ENCODE data around the gene TAF10. TPM values are rescaled to one million over a fixed set of nuclear protein-coding genes. Genes with fewer than 3 reads are reported as not detected.

TAF10 gene
- total RNA-seq, 3 donors from 2014 or later, result 84.0 to 135 (median 115) TPM

DNA sequence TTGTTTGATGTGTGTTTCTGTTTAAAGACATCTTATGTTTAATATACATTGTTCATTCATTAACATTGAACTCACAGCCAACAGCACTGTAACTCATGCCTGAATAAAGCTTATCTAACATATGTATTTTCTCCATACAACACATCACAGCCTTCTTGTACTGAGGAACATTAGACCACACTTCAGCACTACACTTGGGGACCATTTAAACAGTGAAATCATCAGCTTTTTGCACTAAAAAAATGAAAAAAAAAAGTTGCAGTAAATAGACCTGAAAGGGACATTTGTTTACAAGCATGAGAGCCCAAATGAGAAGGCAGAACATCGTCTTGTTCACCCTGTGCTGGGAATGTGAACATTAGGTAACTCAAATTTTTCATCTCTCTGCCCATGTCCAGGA, 22.5 kb upstream of the TAF10 start:
- ATAC-seq, result no peak
- intact Hi-C loops (cut with DNase I, micrococcal nuclease), result no loop called here

DNA sequence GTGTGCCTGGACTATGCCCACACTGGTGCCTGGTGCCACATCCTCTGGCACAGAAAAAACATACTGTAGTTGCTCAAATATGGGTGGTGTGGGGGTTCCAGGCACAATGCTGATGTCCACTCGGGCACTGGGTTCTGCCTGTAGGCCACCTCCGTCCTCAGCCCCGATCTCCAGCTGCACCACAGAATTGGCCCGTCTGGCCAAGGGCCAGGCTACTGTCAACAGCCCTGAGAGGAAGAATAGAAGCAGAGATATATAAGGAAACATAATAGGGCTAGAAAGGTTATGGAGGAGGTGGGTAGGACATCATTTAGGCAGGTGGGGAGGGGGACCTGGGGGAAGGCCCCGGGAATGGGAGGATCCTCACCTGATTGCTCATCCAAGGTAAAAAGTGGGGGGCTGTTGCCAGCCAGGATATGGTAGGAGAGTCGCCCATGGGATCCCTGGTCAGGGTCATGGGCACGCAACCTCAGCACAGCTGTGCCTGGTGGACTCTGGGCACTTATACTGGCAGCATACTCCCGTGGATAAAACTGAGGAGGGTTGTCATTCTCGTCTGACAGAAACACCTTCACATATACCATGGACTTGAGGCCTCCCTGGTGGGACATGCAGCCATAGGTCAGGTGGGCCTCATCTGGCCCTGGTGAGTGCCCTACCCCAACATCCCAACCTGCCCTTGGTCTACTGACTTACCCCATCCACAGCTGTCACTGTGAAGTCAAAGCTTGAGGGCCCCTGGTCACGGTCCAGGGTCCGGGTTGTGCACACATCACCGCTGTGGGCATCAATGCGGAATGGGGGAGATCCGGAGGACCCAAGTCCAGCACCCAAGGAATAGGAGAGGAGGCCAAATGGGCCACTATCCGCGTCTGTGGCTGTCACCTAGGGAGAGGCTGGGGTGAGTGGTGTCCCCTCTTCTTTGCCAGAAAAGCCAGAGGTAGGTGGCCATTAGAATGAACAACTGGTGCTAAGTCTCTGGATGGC, 21.7 kb upstream of the TAF10 start:
- no peaks in the 10 kb centered on the region for H3K36me3 ChIP-seq (ENCODE audit: low read depth)
- H3K4me1 ChIP-seq (ENCODE audit: low read depth), result peaks cover 13% of the 10 kb centered on the region
- DNase-seq (no peak), ATAC-seq (no peak)
- TF ChIP-seq, protein P1, sequence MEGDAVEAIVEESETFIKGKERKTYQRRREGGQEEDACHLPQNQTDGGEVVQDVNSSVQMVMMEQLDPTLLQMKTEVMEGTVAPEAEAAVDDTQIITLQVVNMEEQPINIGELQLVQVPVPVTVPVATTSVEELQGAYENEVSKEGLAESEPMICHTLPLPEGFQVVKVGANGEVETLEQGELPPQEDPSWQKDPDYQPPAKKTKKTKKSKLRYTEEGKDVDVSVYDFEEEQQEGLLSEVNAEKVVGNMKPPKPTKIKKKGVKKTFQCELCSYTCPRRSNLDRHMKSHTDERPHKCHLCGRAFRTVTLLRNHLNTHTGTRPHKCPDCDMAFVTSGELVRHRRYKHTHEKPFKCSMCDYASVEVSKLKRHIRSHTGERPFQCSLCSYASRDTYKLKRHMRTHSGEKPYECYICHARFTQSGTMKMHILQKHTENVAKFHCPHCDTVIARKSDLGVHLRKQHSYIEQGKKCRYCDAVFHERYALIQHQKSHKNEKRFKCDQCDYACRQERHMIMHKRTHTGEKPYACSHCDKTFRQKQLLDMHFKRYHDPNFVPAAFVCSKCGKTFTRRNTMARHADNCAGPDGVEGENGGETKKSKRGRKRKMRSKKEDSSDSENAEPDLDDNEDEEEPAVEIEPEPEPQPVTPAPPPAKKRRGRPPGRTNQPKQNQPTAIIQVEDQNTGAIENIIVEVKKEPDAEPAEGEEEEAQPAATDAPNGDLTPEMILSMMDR (IDR thresholded peaks at IDR 0.05), result no peak
- H3K9me3 ChIP-seq, result no peaks in the 10 kb centered on the region
- no peak overlapping the region for H3K4me3 ChIP-seq
- intact Hi-C loops (cut with DNase I, micrococcal nuclease), result no loop called here

More for the DNA sequence above, 22.5 kb upstream of the TAF10 start:
- DNase-seq, result no peak
- Histone ChIP-seq H3K4me1 (ENCODE audit: low read depth) (peaks cover 13% of the 10 kb centered on the region), H3K4me3 (no peak overlapping the region), H3K9me3 (no peaks in the 10 kb centered on the region), H3K36me3 (ENCODE audit: low read depth) (no peaks in the 10 kb centered on the region)
- TF ChIP-seq, protein P1 (IDR thresholded peaks at IDR 0.05), result no peak

DNA sequence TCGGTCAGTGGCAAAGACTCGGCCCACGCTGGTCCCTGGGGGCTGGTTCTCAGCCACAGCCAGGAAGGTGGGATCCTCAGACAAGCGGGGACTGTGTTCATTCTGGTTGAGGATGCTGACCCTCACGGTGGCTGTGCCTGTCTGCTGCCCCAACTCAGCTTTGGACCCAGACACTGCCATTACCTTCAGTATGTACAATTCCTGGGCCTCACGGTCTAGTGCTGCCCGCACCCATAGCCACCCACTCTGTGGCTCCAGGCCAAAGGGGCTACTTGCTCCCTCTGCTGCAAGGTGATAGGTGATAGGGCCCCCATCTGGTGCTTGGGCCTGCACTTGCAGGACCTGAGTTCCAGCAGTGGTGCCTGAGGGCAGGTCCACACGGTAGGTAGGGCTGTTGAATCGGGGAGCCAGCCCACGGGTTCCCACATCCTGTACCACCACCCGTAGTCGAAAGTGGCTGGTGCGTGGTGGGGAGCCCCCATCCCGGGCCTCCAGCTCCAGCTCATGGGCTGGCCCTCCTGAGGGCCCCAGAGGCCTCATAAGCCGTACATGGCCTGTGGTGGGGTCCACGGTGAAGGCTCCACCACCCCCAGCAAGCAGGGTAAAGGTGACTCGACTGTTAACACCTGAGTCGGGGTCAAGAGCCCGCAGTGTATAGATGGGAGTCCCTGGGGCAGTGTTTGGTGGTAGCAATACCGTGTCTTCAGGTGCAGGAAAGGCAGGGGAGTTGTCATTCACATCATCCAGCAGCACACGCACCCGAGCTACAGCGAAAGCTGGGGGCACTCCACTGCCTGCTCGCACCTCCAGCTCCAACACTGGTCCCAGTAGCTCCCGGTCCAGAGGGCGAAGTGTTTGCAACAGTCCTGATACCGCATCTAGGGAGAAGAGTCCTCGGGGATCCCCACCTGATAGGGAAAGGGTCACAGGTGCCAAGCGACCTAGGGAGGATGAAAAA, 20.4 kb upstream of the TAF10 start:
- TF ChIP-seq, protein P1 (IDR thresholded peaks at IDR 0.05), result no peak
- H3K4me3 ChIP-seq, result no peak overlapping the region
- DNase-seq, result peak in 1 of 3 donors; percentile 50
- no peak for ATAC-seq
- H3K36me3 ChIP-seq (ENCODE audit: low read depth), result no peaks in the 10 kb centered on the region
- intact Hi-C loops (cut with DNase I, micrococcal nuclease), result no loop called here
- H3K9me3 ChIP-seq, result no peaks in the 10 kb centered on the region
- peaks cover 13% of the 10 kb centered on the region for H3K4me1 ChIP-seq (ENCODE audit: low read depth)

DNA sequence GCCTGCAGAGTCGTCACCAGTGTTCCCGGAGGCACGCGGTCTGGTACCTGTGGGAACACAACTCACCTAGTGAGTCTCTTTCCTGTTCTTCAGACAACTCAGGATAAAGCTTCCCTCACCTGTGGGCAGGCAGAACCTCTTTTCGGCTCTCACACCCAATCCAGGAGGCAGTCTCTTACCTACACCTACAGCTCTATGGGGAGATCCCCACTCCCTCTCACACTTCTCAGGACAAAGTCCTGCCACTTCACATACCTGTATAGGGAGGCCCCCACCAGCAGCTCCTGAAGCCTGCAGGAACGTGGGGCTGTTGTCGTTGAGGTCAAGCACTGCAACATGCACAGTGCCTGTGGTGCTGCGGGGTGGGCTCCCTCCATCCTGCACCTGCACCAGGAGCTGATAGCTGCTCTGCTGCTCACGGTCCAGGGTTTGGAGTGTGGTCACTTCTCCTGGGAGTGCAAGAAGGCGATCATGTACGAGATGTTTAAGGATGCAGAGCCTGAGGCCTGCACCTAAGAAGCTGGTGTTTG, 19.4 kb upstream of the TAF10 start:
- Histone ChIP-seq H3K4me1 (ENCODE audit: low read depth) (peaks cover 13% of the 10 kb centered on the region), H3K36me3 (ENCODE audit: low read depth) (no peaks in the 10 kb centered on the region), H3K4me3 (no peak overlapping the region), H3K9me3 (no peaks in the 10 kb centered on the region)
- ATAC-seq (no peak), DNase-seq (no peak)
- intact Hi-C loops (cut with DNase I, micrococcal nuclease), result no loop called here
- TF ChIP-seq, protein P1 (IDR thresholded peaks at IDR 0.05), result no peak

DNA sequence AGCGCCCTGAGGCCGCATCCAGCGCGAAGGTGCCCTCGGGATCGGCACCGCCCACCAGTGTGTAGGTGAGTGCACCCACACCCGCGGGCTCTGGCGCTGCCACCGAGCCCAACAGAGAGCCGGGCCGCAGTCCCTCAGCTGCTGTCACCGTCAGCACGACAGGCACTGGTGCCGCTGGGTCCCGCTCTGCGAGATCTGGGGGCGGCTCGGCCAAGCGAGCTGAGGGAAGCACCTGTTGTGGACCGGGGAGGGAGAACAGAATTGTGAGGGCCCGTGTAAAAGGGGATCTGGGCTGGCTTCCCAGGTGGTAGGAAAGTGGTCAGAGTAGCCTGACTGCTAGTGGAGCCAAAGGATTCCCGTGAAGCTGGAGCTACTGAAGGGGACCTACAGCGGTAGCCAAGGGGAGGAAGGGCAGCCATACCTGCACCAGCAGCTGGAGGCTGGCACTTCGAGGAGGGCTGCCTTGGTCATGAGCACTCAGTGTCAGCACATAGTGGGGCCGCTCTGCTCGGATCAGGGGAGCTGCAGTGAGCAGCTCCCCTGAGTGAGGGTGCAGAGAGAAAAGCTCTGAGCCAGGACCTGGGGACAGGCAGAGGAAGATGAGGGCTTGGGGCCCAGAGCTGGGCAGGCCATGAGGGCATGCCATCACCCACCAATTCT, 18.7 kb upstream of the TAF10 start:
- H3K9me3 ChIP-seq, result no peaks in the 10 kb centered on the region
- ATAC-seq, result no peak
- peak in 1 of 3 donors; percentile 44 for DNase-seq
- no peaks in the 10 kb centered on the region for H3K36me3 ChIP-seq (ENCODE audit: low read depth)
- TF ChIP-seq, protein P1 (IDR thresholded peaks at IDR 0.05), result no peak
- H3K4me3 ChIP-seq, result no peak overlapping the region
- intact Hi-C loops (cut with DNase I, micrococcal nuclease), result no loop called here
- peaks cover 9% of the 10 kb centered on the region for H3K4me1 ChIP-seq (ENCODE audit: low read depth)

Measured in mucosa of descending colon (tissue), 3 donors.